ENCODE measurements around the gene TSHZ1. TPM values are rescaled to one million over a fixed set of nuclear protein-coding genes. Genes with fewer than 3 reads are reported as not detected.

The TSHZ1 gene
- total and polyA plus RNA-seq, 8 donors, result 13.3 to 38.5 (median 31.7) TPM

DNA sequence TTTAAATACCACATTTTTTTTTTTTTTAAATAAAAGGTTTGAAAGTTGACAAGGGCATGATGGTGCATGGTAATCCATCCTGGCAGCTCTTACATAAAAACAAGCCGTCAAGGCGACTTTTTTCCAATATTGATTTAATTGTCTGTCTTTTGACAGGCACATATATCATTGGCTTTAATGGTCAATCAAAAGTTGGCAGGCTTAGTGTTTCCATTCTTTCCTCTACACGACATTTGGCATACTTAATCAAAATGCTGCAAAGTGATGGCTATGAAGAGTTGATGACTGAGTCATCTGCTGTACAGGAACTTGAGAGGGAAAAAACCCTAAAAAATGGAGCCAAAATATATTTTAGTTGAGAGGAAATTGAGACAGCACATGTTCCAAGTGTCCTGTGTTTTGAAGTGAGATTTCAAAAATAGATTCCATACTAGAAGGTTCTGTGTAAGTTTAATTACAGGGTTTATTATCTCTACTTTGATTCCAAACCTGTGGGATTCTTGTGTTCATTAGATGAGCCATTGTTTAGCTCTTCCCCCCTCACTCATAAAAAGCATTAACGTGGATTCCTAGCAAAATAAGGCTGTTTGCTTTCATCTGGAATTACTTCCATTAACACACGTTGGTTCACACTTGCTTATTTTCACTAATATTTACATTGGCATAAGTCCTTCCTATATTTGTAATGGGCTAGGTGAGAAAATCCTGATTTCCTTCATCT lies 3.2 kb downstream of the TSHZ1 start:
- intact Hi-C loops (cut with DNase I), result no loop called here
- TF ChIP-seq CTCF (IDR thresholded peaks at IDR 0.05), result no peak
- DNase-seq, result no peak
- no peaks in the 10 kb centered on the region for H3K27me3 ChIP-seq
- no peak overlapping the region for H3K27ac ChIP-seq
- ATAC-seq, result no peak
- H3K4me3 ChIP-seq, result no peak overlapping the region
- no peaks in the 10 kb centered on the region for H3K36me3 ChIP-seq
- H3K4me1 ChIP-seq, result peaks cover 0 to 53% of the 10 kb centered on the region in 2 donors
- no peaks in the 10 kb centered on the region for H3K9me3 ChIP-seq

DNA sequence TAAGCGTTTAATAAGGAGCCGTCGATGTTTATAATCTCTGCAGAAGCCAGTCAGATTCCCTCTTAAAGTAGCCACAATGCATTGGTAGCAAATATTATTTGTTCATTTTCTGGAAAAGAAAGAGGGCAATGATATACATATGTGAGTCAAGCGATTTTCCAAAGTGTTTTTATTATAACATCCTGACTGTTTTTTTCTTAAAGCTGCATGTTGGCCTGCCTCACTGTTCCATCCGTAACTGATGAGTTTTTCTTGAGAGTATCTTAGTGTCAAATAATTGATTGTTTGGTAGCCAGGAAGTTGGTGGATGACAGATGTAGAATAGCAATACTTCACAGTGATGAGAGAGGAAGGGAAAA lies 3.7 kb downstream of the TSHZ1 start:
- ATAC-seq (no peak), DNase-seq (no peak)
- H3K27me3 ChIP-seq, result no peaks in the 10 kb centered on the region
- no peak overlapping the region for H3K4me3 ChIP-seq
- H3K36me3 ChIP-seq, result no peaks in the 10 kb centered on the region
- no peak for TF ChIP-seq CTCF (IDR thresholded peaks at IDR 0.05)
- H3K9me3 ChIP-seq, result no peaks in the 10 kb centered on the region
- intact Hi-C loops (cut with DNase I), result no loop called here
- H3K27ac ChIP-seq, result no peak overlapping the region
- H3K4me1 ChIP-seq, result peaks cover 0 to 53% of the 10 kb centered on the region in 2 donors

GRCh38 chr18:75214766-75215510 lies 4.3 kb downstream of the TSHZ1 start:
- intact Hi-C loops (cut with DNase I), result no loop called here
- ATAC-seq, result no peak
- no peak for DNase-seq
- Histone ChIP-seq H3K4me1 (peaks cover 0 to 50% of the 10 kb centered on the region in 2 donors), H3K27me3 (no peaks in the 10 kb centered on the region), H3K36me3 (no peaks in the 10 kb centered on the region), H3K9me3 (no peaks in the 10 kb centered on the region), H3K4me3 (no peak overlapping the region), H3K27ac (no peak overlapping the region)
- TF ChIP-seq CTCF (IDR thresholded peaks at IDR 0.05), result no peak

DNA sequence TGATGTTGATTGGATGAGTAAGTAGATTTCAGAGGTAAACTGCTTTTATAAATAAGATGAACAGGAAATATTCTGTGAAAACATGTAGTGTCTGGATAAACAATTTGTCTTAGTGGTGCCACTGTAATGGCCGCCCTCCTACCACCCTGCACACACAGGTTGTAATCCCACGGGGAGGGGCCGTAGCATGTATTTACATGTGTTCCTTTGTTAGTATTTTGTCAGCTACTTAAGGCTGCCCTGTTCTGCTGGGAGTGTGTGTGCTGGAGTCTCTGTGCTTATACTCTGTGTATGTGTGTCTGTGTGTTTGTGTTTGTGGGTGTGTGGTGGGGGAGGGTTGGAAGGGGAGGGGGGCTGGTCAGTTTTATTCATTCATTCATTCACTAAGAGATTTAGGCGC lies 5.1 kb downstream of the TSHZ1 start:
- Histone ChIP-seq H3K36me3 (no peaks in the 10 kb centered on the region), H3K9me3 (no peaks in the 10 kb centered on the region), H3K27me3 (no peaks in the 10 kb centered on the region), H3K4me1 (peaks cover 0 to 49% of the 10 kb centered on the region in 2 donors), H3K4me3 (no peak overlapping the region), H3K27ac (no peak overlapping the region)
- ATAC-seq (no peak), DNase-seq (no peak)
- intact Hi-C loops (cut with DNase I), result no loop called here
- no peak for TF ChIP-seq CTCF (IDR thresholded peaks at IDR 0.05)

DNA sequence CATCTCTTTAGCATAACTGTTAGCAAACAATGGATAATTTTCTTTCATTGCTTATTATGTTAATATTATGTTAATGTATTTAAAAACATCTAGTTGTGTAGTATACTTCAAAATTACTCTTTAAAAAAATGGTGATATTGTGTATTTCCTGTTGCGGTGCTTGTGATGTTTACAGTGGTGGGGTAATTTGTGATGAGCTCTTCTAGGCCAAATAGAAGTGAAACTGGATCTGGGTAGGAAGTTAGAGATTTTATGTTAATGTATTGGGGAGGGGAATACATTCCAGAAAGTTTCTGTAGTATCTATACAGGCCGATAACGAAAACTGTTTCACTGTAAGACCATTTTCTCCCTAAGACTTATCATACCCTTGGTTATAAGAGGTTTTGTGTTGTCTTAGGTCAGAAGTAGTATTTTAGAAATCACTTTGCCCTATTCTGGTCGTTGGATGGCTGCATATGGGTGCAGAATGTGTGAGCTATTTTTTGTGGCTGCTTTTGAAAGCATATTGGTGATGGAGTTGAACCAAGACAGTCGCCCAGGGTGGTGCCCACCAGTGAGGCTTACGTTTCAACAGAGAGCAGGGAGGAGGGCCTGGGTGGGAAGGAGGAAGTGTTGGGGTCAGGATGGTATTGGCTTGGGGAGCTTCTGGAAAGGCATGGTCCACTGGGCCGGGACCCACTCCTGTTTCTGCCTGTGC lies 5.8 kb downstream of the TSHZ1 start:
- H3K4me1 ChIP-seq, result peaks cover 0 to 50% of the 10 kb centered on the region in 2 donors

More for the DNA sequence above, 5.8 kb downstream of the TSHZ1 start:
- H3K27ac ChIP-seq, result peak overlapping the region in 1 of 2 donors; percentile 21
- intact Hi-C loops (cut with DNase I), result no loop called here
- H3K9me3 ChIP-seq, result no peaks in the 10 kb centered on the region
- DNase-seq, result no peak
- ATAC-seq, result no peak
- H3K36me3 ChIP-seq, result no peaks in the 10 kb centered on the region
- no peak overlapping the region for H3K4me3 ChIP-seq
- TF ChIP-seq CTCF (IDR thresholded peaks at IDR 0.05), result no peak
- no peaks in the 10 kb centered on the region for H3K27me3 ChIP-seq

All from left lung (tissue), 10 donors.